MM.1S (cell line): ENCODE data around the gene POU2F2.

Experiments used
- CTCF ChIP-seq: fragments of 300-600 bp; sonication (generic); IDR thresholded peaks from 2 replicates; pipeline ENCODE4 v1.5.1; 2016; ENCODE audit warnings: antibody characterized with exemption, low read length, mixed read lengths
- EZH2 ChIP-seq: fragments of 300-600 bp; sonication (generic); optimal IDR thresholded peaks from 2 replicates; pipeline ENCODE3; 2017; ENCODE audit warnings: low read depth, mild to moderate bottlenecking, antibody characterized with exemption, low read length, mixed read lengths
- EZH2phosphoT487 ChIP-seq: fragments of 300-600 bp; sonication (generic); IDR thresholded peaks from 2 replicates; pipeline ENCODE4 v1.6.1; 2018; ENCODE audit warnings: antibody characterized with exemption, low read length

- TF ChIP-seq CTCF = peak; percentile 100
- no peak for TF ChIP-seq EZH2phosphoT487
- no peak for TF ChIP-seq EZH2
Measured at GRCh38 chr19:42108527-42109389, 23.5 kb downstream of the POU2F2 start.
